Uterus (tissue), 2 donors: ENCODE data around the gene ALKBH7.

Experiments used
- CTCF ChIP-seq, 4 experiments: fragments of 200-600 bp in 2 of 4; fragments of 450-650 bp in 2 of 4; sonication (generic) in 2 of 4; IDR thresholded peaks; one replicate each; pipeline ENCODE4 v1.5.1; 2016 to 2019; ENCODE audit warnings: antibody characterized with exemption in 4 of 4, mild to moderate bottlenecking in 2 of 4, moderate library complexity in 1 of 4
- POLR2A ChIP-seq, 2 donors: fragments of 450-650 bp; IDR thresholded peaks; one replicate each; pipeline ENCODE4 v1.6.1; 2016; ENCODE audit warnings: antibody characterized with exemption in 2 of 2, mild to moderate bottlenecking in 1 of 2, moderate library complexity in 1 of 2

DNA sequence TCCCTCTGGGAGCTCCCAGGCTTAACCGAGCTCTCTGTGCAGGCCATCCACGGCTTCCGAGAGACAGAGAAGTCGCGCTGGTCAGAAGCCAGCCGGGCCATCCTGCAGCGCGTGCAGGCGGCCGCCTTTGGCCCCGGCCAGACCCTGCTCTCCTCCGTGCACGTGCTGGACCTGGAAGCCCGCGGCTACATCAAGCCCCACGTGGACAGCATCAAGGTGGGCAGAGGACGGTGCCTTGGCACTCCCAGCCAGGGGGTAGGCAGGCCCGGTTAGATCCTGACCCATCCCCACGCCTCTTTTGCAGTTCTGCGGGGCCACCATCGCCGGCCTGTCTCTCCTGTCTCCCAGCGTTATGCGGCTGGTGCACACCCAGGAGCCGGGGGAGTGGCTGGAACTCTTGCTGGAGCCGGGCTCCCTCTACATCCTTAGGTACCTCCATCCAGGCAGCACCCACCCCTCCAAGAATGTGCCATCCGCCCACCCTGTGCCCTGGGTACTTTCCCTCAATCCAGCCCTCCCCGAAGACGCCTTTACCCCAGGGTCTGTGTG lies 1.6 kb downstream of the ALKBH7 start:
- TF ChIP-seq CTCF (IDR thresholded peaks at IDR 0.05) (no peak), POLR2A (IDR thresholded peaks at IDR 0.05) (no peak)
